Fibroblast of mammary gland (primary cell): ENCODE results near the gene PPDPF.

ENCODE experiments used
- DNase-seq: peaks from one replicate; pipeline ENCODE4 v3.0.0-alpha.2; 2010; ENCODE audit warnings: low read depth
- H3K4me3 ChIP-seq: 2 replicates; pipeline ENCODE4 v1.5.1; 2011; ENCODE audit warnings: low read depth, mild to moderate bottlenecking, low read length, moderate library complexity; ENCODE audit not compliant: control insufficient read depth
- CTCF ChIP-seq: conservative IDR thresholded peaks from 2 replicates; pipeline ENCODE4 v1.5.1; 2011; ENCODE audit warnings: low read depth, low read length, inconsistent platforms; ENCODE audit not compliant: control insufficient read depth, insufficient read depth

The PPDPF gene

DNA sequence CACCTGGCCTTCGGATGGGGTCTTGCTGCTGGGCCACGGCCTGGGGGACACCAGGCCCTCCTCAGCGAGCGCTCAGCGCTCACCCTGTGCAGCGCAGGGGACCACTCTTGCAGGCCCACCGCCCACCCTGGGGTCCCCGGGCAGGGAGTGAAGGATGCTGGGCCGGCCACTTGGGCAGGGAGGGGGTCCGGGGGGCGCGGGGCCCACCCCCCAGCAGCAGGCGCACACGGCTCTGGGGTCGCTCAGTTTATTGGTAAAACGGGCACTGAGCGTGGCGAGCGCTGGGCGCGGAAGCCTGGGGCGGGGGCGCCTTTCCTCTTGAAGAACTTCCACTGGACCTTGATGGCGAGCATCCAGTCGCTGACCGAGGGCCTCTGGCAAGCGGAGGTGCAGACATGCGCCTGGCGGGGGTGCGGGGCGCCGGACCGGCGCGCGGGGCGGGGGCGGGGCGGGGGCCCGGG, 32.8 kb upstream of the PPDPF start:
- TF ChIP-seq CTCF, result no peak
- H3K4me3 ChIP-seq, result no peak overlapping the region
- no peak for DNase-seq

DNA sequence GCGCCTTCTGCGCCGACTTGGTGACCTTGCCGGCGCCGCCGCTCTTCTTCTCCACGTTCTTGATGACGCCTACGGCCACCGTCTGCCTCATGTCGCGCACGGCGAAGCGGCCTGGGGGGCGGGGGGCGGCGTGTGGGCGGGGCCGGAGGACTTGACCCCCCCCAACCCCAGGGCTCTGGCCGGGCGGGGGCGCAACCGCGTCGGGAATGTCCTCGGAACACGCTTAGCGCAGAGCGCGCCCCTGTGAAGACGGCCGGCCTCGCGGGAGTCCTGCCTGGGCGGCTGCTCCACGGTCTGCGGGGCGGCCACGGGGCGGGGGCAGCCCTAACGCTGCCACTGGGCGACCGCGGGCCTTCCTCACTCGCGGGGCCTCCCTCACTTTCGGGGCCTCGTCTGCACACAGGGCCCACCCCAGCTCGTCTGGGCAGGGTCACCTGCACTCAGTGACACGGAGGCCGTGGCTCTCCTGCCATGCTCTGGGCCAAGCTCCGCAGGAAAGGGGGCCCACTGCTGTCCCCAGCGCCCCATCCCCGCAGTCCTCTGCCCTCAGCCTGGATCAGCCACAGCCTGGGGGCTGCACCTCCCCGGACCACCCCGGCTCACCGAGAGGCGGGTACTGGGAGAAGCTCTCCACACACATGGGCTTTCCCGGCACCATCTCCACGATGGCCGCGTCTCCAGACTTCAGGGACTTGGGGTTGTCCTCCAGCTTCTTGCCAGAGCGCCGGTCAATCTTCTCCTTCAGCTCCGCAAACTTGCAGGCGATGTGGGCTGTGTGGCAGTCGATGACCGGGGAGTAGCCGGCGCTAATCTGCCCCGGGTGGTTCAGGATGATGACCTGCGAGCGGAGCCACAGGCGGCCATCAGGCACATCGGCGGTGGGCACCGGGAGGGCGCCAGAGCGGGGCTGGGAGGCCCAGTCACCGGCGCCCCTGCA, 32.0 kb upstream of the PPDPF start:
- no peak for DNase-seq

GRCh38 chr20:63490416-63490815, 30.1 kb upstream of the PPDPF start:
- no peak for DNase-seq
- no peak for TF ChIP-seq CTCF
- H3K4me3 ChIP-seq, result no peak overlapping the region

More for the DNA sequence above, 32.0 kb upstream of the PPDPF start:
- no peak overlapping the region for H3K4me3 ChIP-seq
- no peak for TF ChIP-seq CTCF

DNA sequence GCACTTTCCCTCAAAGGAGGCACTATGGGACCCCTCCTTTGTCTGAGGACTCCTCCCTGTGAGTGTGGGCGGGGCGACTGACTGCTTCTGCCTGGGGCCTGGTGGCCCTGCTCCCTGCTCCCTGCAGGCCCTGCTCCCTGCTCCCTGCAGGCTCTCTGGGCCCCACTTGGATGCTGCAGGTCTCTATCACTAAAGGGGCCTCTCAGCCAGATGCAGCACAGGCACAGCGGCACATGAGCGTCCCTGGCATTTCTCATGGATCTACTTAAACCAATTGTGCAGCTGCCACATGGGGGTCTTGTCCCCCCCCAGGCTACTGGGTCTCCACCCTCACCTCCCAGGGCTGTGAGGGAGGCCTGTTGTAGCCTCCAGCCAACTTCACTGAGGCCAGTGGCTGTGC, 29.5 kb upstream of the PPDPF start:
- no peak overlapping the region for H3K4me3 ChIP-seq
- no peak for DNase-seq
- no peak for TF ChIP-seq CTCF

- no peak overlapping the region for H3K4me3 ChIP-seq
- no peak for TF ChIP-seq CTCF
- no peak for DNase-seq
These were observed 28.8 kb upstream of the PPDPF start for GRCh38 chr20:63491635-63492230.

GRCh38 chr20:63492518-63492917, 28.0 kb upstream of the PPDPF start:
- no peak overlapping the region for H3K4me3 ChIP-seq
- no peak for DNase-seq
- TF ChIP-seq CTCF, result no peak

DNA sequence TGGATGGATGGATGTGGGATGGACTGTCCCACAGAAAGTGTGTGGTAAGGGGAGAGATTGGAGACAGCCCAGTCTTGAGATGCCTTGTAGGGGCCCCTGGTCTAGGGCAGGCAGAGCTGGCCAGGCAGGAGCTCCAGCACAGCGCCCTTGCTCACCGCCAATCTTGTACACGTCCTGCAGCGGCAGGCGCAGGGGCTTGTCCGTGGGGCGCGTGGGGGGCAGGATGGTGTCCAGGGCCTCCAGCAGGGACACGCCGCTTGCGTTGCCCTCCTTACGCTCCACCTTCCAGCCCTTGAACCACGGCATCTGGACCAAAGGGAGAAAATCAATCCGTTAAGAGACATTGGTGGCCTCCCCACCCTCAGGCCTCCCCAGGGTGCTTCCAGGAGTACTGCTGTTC, 27.6 kb upstream of the PPDPF start:
- no peak for TF ChIP-seq CTCF
- no peak overlapping the region for H3K4me3 ChIP-seq
- no peak for DNase-seq
